Type B pancreatic cell (in vitro differentiated cells): ENCODE measurements around the gene LDLRAD4. TPM values are rescaled to one million over a fixed set of nuclear protein-coding genes. Genes with fewer than 3 reads are reported as not detected.

Experiments used
- DNase-seq: peaks from one replicate; pipeline ENCODE4 v3.0.0; 2021; ENCODE audit warnings: mixed read lengths; ENCODE audit not compliant: unreplicated experiment; ENCODE audit errors: extremely low spot score
- H3K27ac Mint-ChIP-seq: 2 replicates; pipeline ENCODE4 v1.8.0; 2021; ENCODE audit warnings: mild to moderate bottlenecking, mixed read lengths
- H3K27me3 Mint-ChIP-seq: 2 replicates; pipeline ENCODE4 v1.8.0; 2021; ENCODE audit warnings: mixed read lengths
- H3K36me3 Mint-ChIP-seq: 2 replicates; pipeline ENCODE4 v1.8.0; 2021; ENCODE audit warnings: mixed read lengths
- H3K4me1 Mint-ChIP-seq: one replicate; pipeline ENCODE4 v1.8.0; 2021; ENCODE audit warnings: mixed read lengths; ENCODE audit not compliant: unreplicated experiment
- H3K4me3 Mint-ChIP-seq: 2 replicates; pipeline ENCODE4 v1.8.0; 2021; ENCODE audit warnings: mild to moderate bottlenecking, mixed read lengths
- H3K9me3 Mint-ChIP-seq: 2 replicates; pipeline ENCODE4 v1.8.0; 2021; ENCODE audit warnings: mixed read lengths
- CTCF ChIP-seq: fragments of 200-600 bp; sonication (generic); conservative IDR thresholded peaks from 2 replicates; pipeline ENCODE4 v1.5.0; 2021; ENCODE audit warnings: antibody characterized with exemption, mild to moderate bottlenecking
- total RNA-seq: library from RNA; stranded (reverse); gene quantifications from 2 replicates; pipeline ENCODE4 v1.2.1, GENCODE V29; 2021; ENCODE audit warnings: low replicate concordance

LDLRAD4 gene
- total RNA-seq, 1 donor from 2014 or later: 2.4 TPM

- peak; percentile 36 for DNase-seq
- no peaks in the 10 kb centered on the region for H3K36me3 Mint-ChIP-seq
- H3K9me3 Mint-ChIP-seq: no peaks in the 10 kb centered on the region
- peak overlapping the region; percentile 17 for H3K27ac Mint-ChIP-seq
- H3K27me3 Mint-ChIP-seq: peaks cover 40% of the 10 kb centered on the region
- H3K4me3 Mint-ChIP-seq: no peak overlapping the region
- no peak for TF ChIP-seq CTCF
- peaks cover 32% of the 10 kb centered on the region for H3K4me1 Mint-ChIP-seq
These were observed 49.8 kb downstream of the LDLRAD4 start for GRCh38 chr18:13268158-13269012.

- DNase-seq: no peak
- H3K4me3 Mint-ChIP-seq: no peak overlapping the region
- H3K36me3 Mint-ChIP-seq: no peaks in the 10 kb centered on the region
- peaks cover 32% of the 10 kb centered on the region for H3K4me1 Mint-ChIP-seq
- H3K27ac Mint-ChIP-seq: no peak overlapping the region
- H3K27me3 Mint-ChIP-seq: peaks cover 40% of the 10 kb centered on the region
- TF ChIP-seq CTCF: no peak
- H3K9me3 Mint-ChIP-seq: no peaks in the 10 kb centered on the region
These were observed 50.4 kb downstream of the LDLRAD4 start for GRCh38 chr18:13269013-13269280.

GRCh38 chr18:13269521-13270011 lies 51.0 kb downstream of the LDLRAD4 start:
- H3K4me3 Mint-ChIP-seq: no peak overlapping the region
- no peaks in the 10 kb centered on the region for H3K36me3 Mint-ChIP-seq

GRCh38 chr18:13270279-13270855 lies 51.8 kb downstream of the LDLRAD4 start:
- Mint-ChIP-seq H3K4me3 (no peak overlapping the region), H3K4me1 (peaks cover 32% of the 10 kb centered on the region), H3K27ac (no peak overlapping the region), H3K36me3 (no peaks in the 10 kb centered on the region), H3K27me3 (peaks cover 31% of the 10 kb centered on the region), H3K9me3 (no peaks in the 10 kb centered on the region)
- no peak for TF ChIP-seq CTCF
- DNase-seq: no peak

More at GRCh38 chr18:13269521-13270011, 51.0 kb downstream of the LDLRAD4 start:
- Mint-ChIP-seq H3K27me3 (peaks cover 37% of the 10 kb centered on the region), H3K27ac (no peak overlapping the region), H3K4me1 (peaks cover 32% of the 10 kb centered on the region), H3K9me3 (no peaks in the 10 kb centered on the region)
- no peak for TF ChIP-seq CTCF
- DNase-seq: no peak

GRCh38 chr18:13271302-13271911 lies 52.8 kb downstream of the LDLRAD4 start:
- H3K36me3 Mint-ChIP-seq: no peaks in the 10 kb centered on the region
- no peak overlapping the region for H3K4me3 Mint-ChIP-seq

More at GRCh38 chr18:13271302-13271911, 52.8 kb downstream of the LDLRAD4 start:
- no peak for TF ChIP-seq CTCF
- Mint-ChIP-seq H3K27ac (no peak overlapping the region), H3K9me3 (no peaks in the 10 kb centered on the region), H3K4me1 (peaks cover 32% of the 10 kb centered on the region), H3K27me3 (peaks cover 29% of the 10 kb centered on the region)
- DNase-seq: peak; percentile 22
